CD4-positive, alpha-beta T cell (primary cell): Measurements from ENCODE around the gene ABLIM2. TPM values are rescaled to one million over a fixed set of nuclear protein-coding genes. Genes with fewer than 3 reads are reported as not detected.

ENCODE experiments used
- ATAC-seq: fragments of 200-7000 bp; cut with Tn5 transposase; one replicate; pipeline ENCODE4 v1.10.0; 2022; ENCODE audit warnings: mild to moderate bottlenecking; ENCODE audit not compliant: poor library complexity
- CTCF ChIA-PET: fragments of 350-600 bp; sonication (Branson Sonifier 250); formaldehyde crosslinking; loops from one replicate; lab custom pipeline; 2021; ENCODE audit warnings: antibody characterized with exemption, inconsistent platforms; lab: Charles Lee
- POLR2A ChIA-PET: fragments of 350-600 bp; sonication (Branson Sonifier 250); formaldehyde crosslinking; loops from one replicate; lab custom pipeline; 2021; ENCODE audit warnings: antibody characterized with exemption, inconsistent platforms; lab: Charles Lee
- DNase-seq, 14 experiments: peaks; one replicate each; pipeline ENCODE4 v3.0.0-alpha.2; 2013 to 2020; ENCODE audit warnings: mixed read lengths in 2 of 14
- H3K27ac ChIP-seq, 2 donors: one replicate each; pipeline versions ENCODE4 v1.5.1 to v1.7.0; 2013; ENCODE audit warnings: low read length in 2 of 2, low read depth in 1 of 2, mild to moderate bottlenecking in 1 of 2
- H3K27me3 ChIP-seq, 2 experiments: 1 replicate in 1 of 2; 2 replicates in 1 of 2; pipeline versions ENCODE4 v1.6.1 to v1.7.0; 2013; ENCODE audit warnings: low read length in 2 of 2, control low read depth in 1 of 2, mild to moderate bottlenecking in 1 of 2, moderate library complexity in 1 of 2; ENCODE audit not compliant: insufficient read depth in 2 of 2, control insufficient read depth in 1 of 2
- H3K36me3 ChIP-seq: one replicate; pipeline ENCODE4 v1.6.1; 2013; ENCODE audit warnings: low read length, control low read depth; ENCODE audit not compliant: insufficient read depth
- H3K4me1 ChIP-seq: one replicate; pipeline ENCODE4 v1.6.1; 2013; ENCODE audit warnings: low read length, control low read depth; ENCODE audit not compliant: insufficient read depth
- H3K4me3 ChIP-seq: one replicate; pipeline ENCODE4 v1.5.1; 2013; ENCODE audit warnings: mild to moderate bottlenecking, low read length, moderate library complexity
- H3K9me3 ChIP-seq, 2 experiments: 1 replicate in 1 of 2; 2 replicates in 1 of 2; pipeline versions ENCODE4 v1.6.1 to v1.7.0; 2013; ENCODE audit warnings: low read length in 2 of 2, mild to moderate bottlenecking in 2 of 2, control low read depth in 1 of 2, moderate library complexity in 1 of 2; ENCODE audit not compliant: control insufficient read depth in 1 of 2, insufficient read depth in 1 of 2
- H3K27ac Mint-ChIP-seq: one replicate; pipeline ENCODE4 v1.8.0; 2020; ENCODE audit warnings: mixed read lengths
- H3K27me3 Mint-ChIP-seq: one replicate; pipeline ENCODE4 v1.8.0; 2021; ENCODE audit warnings: mixed read lengths
- H3K36me3 Mint-ChIP-seq: one replicate; pipeline ENCODE4 v1.8.0; 2021; ENCODE audit warnings: low read depth, mixed read lengths
- H3K4me1 Mint-ChIP-seq: one replicate; pipeline ENCODE4 v1.8.0; 2021; ENCODE audit warnings: low read depth, mixed read lengths
- H3K4me3 Mint-ChIP-seq: one replicate; pipeline ENCODE4 v1.8.0; 2020; ENCODE audit warnings: mild to moderate bottlenecking, mixed read lengths
- H3K9me3 Mint-ChIP-seq: one replicate; pipeline ENCODE4 v1.8.0; 2020; ENCODE audit warnings: mixed read lengths
- CTCF ChIP-seq: fragments of 200-600 bp; IDR thresholded peaks from one replicate; pipeline ENCODE4 v1.8.0; 2022; ENCODE audit warnings: antibody characterized with exemption, mild to moderate bottlenecking
- intact Hi-C, 2 experiments: fragments of 100-400 bp; cut with DNase I in 1 of 2; cut with micrococcal nuclease in 1 of 2; formaldehyde crosslinking; loops; one replicate each; pipeline versions ENCODE4 v1.15.1 to v1.9.0; 2023 to 2025; cut with DNase I, micrococcal nuclease
- total RNA-seq, 174 experiments: library from RNA in 2 of 174; stranded (reverse) in 2 of 174; gene quantifications; one replicate each; pipeline ENCODE4 v1.2.3 and lab custom pipeline; 2021 to 2026

ABLIM2 gene
- total RNA-seq, 2 experiments from 2014 or later = 2.5 to 2.7 TPM

- no peaks in the 10 kb centered on the region for H3K4me1 ChIP-seq
- Mint-ChIP-seq H3K27ac (no peak overlapping the region), H3K27me3 (no peaks in the 10 kb centered on the region), H3K4me3 (no peak overlapping the region), H3K4me1 (no peaks in the 10 kb centered on the region), H3K9me3 (no peaks in the 10 kb centered on the region), H3K36me3 (no peaks in the 10 kb centered on the region)
- ATAC-seq = no peak
- ChIA-PET CTCF (no interaction called here), POLR2A (no interaction called here)
- DNase-seq = no peak
- H3K4me3 ChIP-seq = no peak overlapping the region
- TF ChIP-seq CTCF = no peak
- H3K27me3 ChIP-seq = no peaks in the 10 kb centered on the region
- H3K9me3 ChIP-seq = no peaks in the 10 kb centered on the region
- intact Hi-C loops = no loop called here
- no peak overlapping the region for H3K27ac ChIP-seq
- H3K36me3 ChIP-seq = no peaks in the 10 kb centered on the region
Measured at GRCh38 chr4:8086783-8087445, 71.7 kb downstream of the ABLIM2 start.

- Mint-ChIP-seq H3K27me3 (no peaks in the 10 kb centered on the region), H3K9me3 (no peaks in the 10 kb centered on the region), H3K36me3 (no peaks in the 10 kb centered on the region), H3K27ac (no peak overlapping the region), H3K4me3 (no peak overlapping the region), H3K4me1 (no peaks in the 10 kb centered on the region)
- no peaks in the 10 kb centered on the region for H3K36me3 ChIP-seq
- H3K9me3 ChIP-seq = no peaks in the 10 kb centered on the region
- no peak for TF ChIP-seq CTCF
- no peak overlapping the region for H3K4me3 ChIP-seq
- H3K27me3 ChIP-seq = no peaks in the 10 kb centered on the region
- intact Hi-C loops = no loop called here
- H3K4me1 ChIP-seq = no peaks in the 10 kb centered on the region
- no peak overlapping the region for H3K27ac ChIP-seq
- no peak for DNase-seq
- ChIA-PET POLR2A (interaction anchor here (0.6 kb wide), 1 partner anchor 63 kb away, joined by 3 read pairs; no protein-coding TSS in a partner anchor), CTCF (no interaction called here)
- no peak for ATAC-seq
Measured at GRCh38 chr4:8085491-8086117, 73.0 kb downstream of the ABLIM2 start.

- H3K9me3 ChIP-seq = no peaks in the 10 kb centered on the region
- no peak for ATAC-seq
- H3K36me3 ChIP-seq = no peaks in the 10 kb centered on the region
- DNase-seq = no peak
- no peak overlapping the region for H3K4me3 ChIP-seq
- no peaks in the 10 kb centered on the region for H3K4me1 ChIP-seq
- no peak for TF ChIP-seq CTCF
- ChIA-PET POLR2A (interaction anchor here (0.6 kb wide), 1 partner anchor 63 kb away, joined by 3 read pairs; no protein-coding TSS in a partner anchor), CTCF (no interaction called here)
- Mint-ChIP-seq H3K4me3 (no peak overlapping the region), H3K4me1 (no peaks in the 10 kb centered on the region), H3K27me3 (no peaks in the 10 kb centered on the region), H3K9me3 (no peaks in the 10 kb centered on the region), H3K27ac (no peak overlapping the region), H3K36me3 (no peaks in the 10 kb centered on the region)
- H3K27ac ChIP-seq = no peak overlapping the region
- intact Hi-C loops = no loop called here
- H3K27me3 ChIP-seq = no peaks in the 10 kb centered on the region
Measured at GRCh38 chr4:8084712-8085490, 73.7 kb downstream of the ABLIM2 start.
